Measurements from ENCODE around the gene RPL41.

Gene RPL41

DNA sequence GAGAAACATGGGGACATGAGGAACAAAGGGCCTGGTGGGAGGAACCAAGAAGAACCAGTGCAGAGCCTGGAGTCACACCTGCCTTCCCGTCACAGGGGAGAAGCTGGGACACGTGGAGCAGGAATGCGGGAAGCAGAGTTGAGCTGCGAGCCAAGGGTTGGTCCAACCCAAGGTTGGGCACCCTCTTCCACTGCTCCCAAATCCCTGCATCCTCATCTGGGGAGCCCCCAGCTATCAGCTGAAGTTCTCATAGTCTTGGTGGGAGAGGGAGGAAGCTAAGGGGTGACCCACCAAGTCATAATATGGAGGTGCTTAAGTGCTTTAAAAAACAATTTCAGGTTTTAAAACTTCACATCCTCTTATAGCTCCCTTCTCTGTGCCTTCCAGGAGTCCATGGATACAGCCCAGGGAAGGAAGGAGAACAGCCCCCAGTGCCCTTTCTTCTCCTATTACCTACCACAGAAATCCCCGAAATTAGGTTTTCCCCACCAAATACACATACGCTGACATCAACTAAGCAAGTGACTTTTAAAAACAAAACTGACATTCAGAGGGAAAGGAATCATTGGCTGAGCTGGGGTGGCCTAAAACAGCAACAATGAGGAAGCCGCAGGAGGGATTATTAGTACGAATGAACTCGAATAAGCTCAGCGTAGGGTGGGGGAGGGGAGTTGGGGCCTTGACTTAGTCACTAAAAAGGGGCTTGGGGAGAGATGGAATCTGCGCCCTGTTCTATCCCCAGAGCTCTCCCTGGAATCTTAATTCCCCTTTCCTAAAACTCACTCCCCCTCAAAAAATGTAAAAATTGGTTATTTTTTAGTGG is 46.2 kb downstream of the RPL41 start:
- TF ChIP-seq, protein P1, sequence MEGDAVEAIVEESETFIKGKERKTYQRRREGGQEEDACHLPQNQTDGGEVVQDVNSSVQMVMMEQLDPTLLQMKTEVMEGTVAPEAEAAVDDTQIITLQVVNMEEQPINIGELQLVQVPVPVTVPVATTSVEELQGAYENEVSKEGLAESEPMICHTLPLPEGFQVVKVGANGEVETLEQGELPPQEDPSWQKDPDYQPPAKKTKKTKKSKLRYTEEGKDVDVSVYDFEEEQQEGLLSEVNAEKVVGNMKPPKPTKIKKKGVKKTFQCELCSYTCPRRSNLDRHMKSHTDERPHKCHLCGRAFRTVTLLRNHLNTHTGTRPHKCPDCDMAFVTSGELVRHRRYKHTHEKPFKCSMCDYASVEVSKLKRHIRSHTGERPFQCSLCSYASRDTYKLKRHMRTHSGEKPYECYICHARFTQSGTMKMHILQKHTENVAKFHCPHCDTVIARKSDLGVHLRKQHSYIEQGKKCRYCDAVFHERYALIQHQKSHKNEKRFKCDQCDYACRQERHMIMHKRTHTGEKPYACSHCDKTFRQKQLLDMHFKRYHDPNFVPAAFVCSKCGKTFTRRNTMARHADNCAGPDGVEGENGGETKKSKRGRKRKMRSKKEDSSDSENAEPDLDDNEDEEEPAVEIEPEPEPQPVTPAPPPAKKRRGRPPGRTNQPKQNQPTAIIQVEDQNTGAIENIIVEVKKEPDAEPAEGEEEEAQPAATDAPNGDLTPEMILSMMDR (conservative IDR thresholded peaks at IDR 0.05; ENCODE audit: control insufficient read depth, insufficient read depth, low read depth, low read length): no peak
- no peak for DNase-seq (ENCODE audit: low read depth)
- H3K4me3 ChIP-seq (ENCODE audit: control insufficient read depth, low read depth, low read length): no peak overlapping the region

DNA sequence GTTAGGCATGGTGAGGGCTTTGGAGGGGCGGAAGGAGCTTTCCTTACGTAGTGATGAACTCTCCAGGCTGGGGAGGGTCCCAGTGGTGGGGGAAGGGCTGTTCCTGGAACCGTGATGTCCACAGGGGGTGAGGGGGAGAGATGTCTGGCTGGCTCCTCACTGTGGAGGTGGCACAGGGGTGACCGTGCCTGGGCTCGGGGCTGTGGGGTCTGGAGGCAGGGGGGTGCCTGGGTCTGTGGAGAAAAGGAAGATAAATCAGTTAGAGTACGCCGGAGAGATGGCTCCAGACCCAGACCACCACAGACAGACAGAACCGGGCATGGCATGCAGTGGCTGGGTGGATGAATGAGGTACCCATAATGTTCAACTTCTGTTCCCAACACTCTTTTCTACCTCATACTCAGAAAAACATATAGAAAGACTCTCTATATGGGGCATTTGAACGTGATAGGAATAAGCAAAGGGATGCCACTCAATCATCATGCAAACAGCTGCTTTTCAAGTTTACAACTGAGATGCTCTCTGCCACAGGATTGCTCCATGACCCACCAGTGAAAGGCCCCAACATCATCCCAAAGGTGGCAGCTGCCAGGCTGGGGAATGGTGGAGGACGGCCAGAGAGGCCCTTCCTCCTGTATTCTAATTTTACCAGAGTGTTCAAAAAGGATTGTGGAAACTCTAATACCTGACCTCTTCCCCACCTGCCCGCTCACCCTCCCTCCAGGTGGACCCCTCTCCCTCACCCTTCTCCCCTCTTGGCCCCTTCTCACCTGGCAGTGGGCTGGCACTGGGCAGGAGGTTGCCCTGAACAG is 47.3 kb downstream of the RPL41 start:
- TF ChIP-seq, protein P1 (conservative IDR thresholded peaks at IDR 0.05; ENCODE audit: control insufficient read depth, insufficient read depth, low read depth, low read length): no peak
- no peak overlapping the region for H3K4me3 ChIP-seq (ENCODE audit: control insufficient read depth, low read depth, low read length)
- no peak for DNase-seq (ENCODE audit: low read depth)

DNA sequence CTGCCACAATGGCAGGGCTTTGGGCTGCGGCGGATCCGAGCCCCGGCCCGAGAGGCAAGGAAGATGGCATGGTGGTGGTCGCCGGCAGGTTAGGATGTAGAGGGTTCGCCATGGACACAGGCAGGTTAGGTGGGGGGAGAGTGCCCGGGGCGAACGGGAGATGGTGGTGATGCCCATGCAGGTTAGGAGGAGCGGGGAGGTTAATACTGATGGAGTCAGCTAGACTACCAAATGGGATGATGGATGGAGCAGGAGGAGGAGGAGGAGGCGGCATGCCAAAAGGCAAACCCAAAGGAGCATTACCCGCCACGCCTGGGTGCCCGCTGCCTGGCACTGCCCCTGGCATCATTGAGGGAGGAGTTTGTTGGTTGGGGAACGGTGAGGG is 47.9 kb downstream of the RPL41 start:
- H3K4me3 ChIP-seq (ENCODE audit: control insufficient read depth, low read depth, low read length): no peak overlapping the region
- TF ChIP-seq, protein P1 (conservative IDR thresholded peaks at IDR 0.05; ENCODE audit: control insufficient read depth, insufficient read depth, low read depth, low read length): no peak
- no peak for DNase-seq (ENCODE audit: low read depth)

DNA sequence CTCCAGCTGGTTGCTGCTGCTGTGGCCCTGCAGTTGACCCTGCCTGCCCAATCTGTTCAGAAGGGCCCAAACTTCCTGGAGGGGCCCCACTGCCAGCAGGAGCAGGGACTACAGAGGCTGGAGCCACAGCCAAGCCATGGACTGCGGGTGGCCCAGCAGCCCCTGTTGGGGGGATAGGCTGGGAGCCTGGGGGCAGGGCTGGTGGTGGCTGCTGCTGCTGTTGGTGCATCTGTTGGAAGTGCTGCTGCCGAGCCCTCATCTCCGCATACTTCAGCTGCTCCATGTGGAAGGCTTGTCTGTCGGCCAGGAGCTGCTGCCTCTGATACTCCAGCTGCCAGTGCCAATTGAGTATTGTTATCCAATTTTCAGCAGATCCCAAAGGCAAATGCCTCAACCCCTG is 48.9 kb downstream of the RPL41 start:
- TF ChIP-seq, protein P1 (conservative IDR thresholded peaks at IDR 0.05; ENCODE audit: control insufficient read depth, insufficient read depth, low read depth, low read length): no peak
- no peak overlapping the region for H3K4me3 ChIP-seq (ENCODE audit: control insufficient read depth, low read depth, low read length)
- DNase-seq (ENCODE audit: low read depth): no peak
